H1 (cell line): ENCODE results near the gene RGMB. TPM values are rescaled to one million over a fixed set of nuclear protein-coding genes. Genes with fewer than 3 reads are reported as not detected.
A peak's percentile ranks its signal among the peaks of the same experiment; 100 is the strongest.

Source experiments
- CTCF ChIA-PET: fragments of 300-600 bp; sonication (Branson Sonifier 250); formaldehyde crosslinking; loops from one replicate; lab custom pipeline; 2021; ENCODE audit not compliant: partially characterized antibody; lab: Charles Lee
- POLR2A ChIA-PET: fragments of 300-600 bp; sonication (Branson Sonifier 250); formaldehyde crosslinking; loops from one replicate; lab custom pipeline; 2021; ENCODE audit warnings: inconsistent platforms; ENCODE audit not compliant: partially characterized antibody; lab: Charles Lee
- DNase-seq, 2 experiments: peaks; one replicate each; pipeline versions ENCODE4 v3.0.0 to v3.0.0-alpha.2; 2010 to 2022; ENCODE audit warnings: low spot score in 2 of 2, low read depth in 1 of 2, mixed read lengths in 1 of 2
- FAIRE-seq: peaks from 2 replicates; lab custom pipeline; 2011; peaks lifted over from hg19 to GRCh38; lab: Jason Lieb, UNC
- H2AFZ ChIP-seq: 2 replicates; pipeline ENCODE4 v1.8.1; 2012; ENCODE audit warnings: low read length, inconsistent platforms
- H2AK5ac ChIP-seq: 2 replicates; pipeline ENCODE4 v1.6.1; 2013; ENCODE audit warnings: low read depth, low read length
- H2BK120ac ChIP-seq: replicated peaks from 2 replicates; pipeline ENCODE3; 2013; ENCODE audit warnings: low read depth, low read length, inconsistent platforms
- H2BK12ac ChIP-seq: 2 replicates; pipeline ENCODE4 v1.6.1; 2013; ENCODE audit warnings: low read depth, low read length
- H2BK15ac ChIP-seq: 2 replicates; pipeline ENCODE4 v1.6.1; 2013; ENCODE audit warnings: low read length
- H2BK20ac ChIP-seq: 2 replicates; pipeline ENCODE4 v1.6.1; 2013; ENCODE audit warnings: low read length
- H2BK5ac ChIP-seq: 2 replicates; pipeline ENCODE4 v1.6.1; 2013; ENCODE audit warnings: low read depth, low read length
- H3K14ac ChIP-seq: 2 replicates; pipeline ENCODE4 v1.6.1; 2013; ENCODE audit warnings: inconsistent platforms; ENCODE audit not compliant: insufficient read length
- H3K18ac ChIP-seq: 2 replicates; pipeline ENCODE4 v1.6.1; 2013; ENCODE audit warnings: low read length; ENCODE audit errors: extremely low read depth
- H3K23ac ChIP-seq: 2 replicates; pipeline ENCODE4 v1.6.1; 2013; ENCODE audit warnings: inconsistent platforms; ENCODE audit not compliant: insufficient read length
- H3K23me2 ChIP-seq: 2 replicates; pipeline ENCODE4 v1.6.1; 2013; ENCODE audit warnings: low read depth, low read length
- H3K27ac ChIP-seq: 2 replicates; pipeline ENCODE4 v1.6.1; 2011; ENCODE audit warnings: low read depth, low read length, inconsistent platforms
- H3K27me3 ChIP-seq, 4 experiments: replicated peaks in 1 of 4; 1 replicate in 1 of 4; 2 replicates in 3 of 4; pipeline versions ENCODE4 v1.6.1 to v1.8.1; 2011 to 2013; ENCODE audit warnings: low read length in 3 of 4, mild to moderate bottlenecking in 3 of 4, inconsistent platforms in 2 of 4, mixed read lengths in 2 of 4, moderate library complexity in 1 of 4; ENCODE audit not compliant: control insufficient read depth in 3 of 4, insufficient read depth in 3 of 4; ENCODE audit errors: extremely low read depth in 1 of 4
- H3K36me3 ChIP-seq, 4 experiments: 2 replicates each; pipeline versions ENCODE4 v1.6.1 to v1.8.1; 2011 to 2013; ENCODE audit warnings: mild to moderate bottlenecking in 4 of 4, low read length in 3 of 4, moderate library complexity in 2 of 4, control low read depth in 1 of 4, inconsistent platforms in 1 of 4; ENCODE audit not compliant: insufficient read depth in 4 of 4, control insufficient read depth in 2 of 4
- H3K4ac ChIP-seq: replicated peaks from 2 replicates; pipeline ENCODE3; 2013; ENCODE audit warnings: low read length, low read depth, mixed read lengths, inconsistent platforms; ENCODE audit not compliant: insufficient read length
- H3K4me1 ChIP-seq, 4 experiments: replicated peaks in 1 of 4; 1 replicate in 1 of 4; 2 replicates in 3 of 4; pipeline versions ENCODE4 v1.6.1 to v1.8.1; 2011 to 2013; ENCODE audit warnings: low read length in 3 of 4, inconsistent platforms in 2 of 4, mixed read lengths in 1 of 4; ENCODE audit not compliant: insufficient read depth in 4 of 4, control insufficient read depth in 3 of 4
- H3K4me2 ChIP-seq, 2 experiments: 2 replicates each; pipeline versions ENCODE4 v1.6.1 to v1.8.1; 2011 to 2013; ENCODE audit warnings: low read depth in 2 of 2, low read length in 2 of 2, control low read depth in 1 of 2, inconsistent platforms in 1 of 2, mild to moderate bottlenecking in 1 of 2; ENCODE audit not compliant: insufficient read depth in 1 of 2
- H3K4me3 ChIP-seq, 4 experiments: fragments of 200-600, 300-600 bp in 1 of 4; sonication (generic), shearing (Covaris generic), sonication (Bioruptor Twin) in 1 of 4; 2 replicates each; pipeline versions ENCODE4 v1.5.1 to v1.8.1; 2011 to 2016; ENCODE audit warnings: low read length in 4 of 4, low read depth in 3 of 4, control low read depth in 2 of 4, inconsistent platforms in 2 of 4, mild to moderate bottlenecking in 2 of 4, mixed read lengths in 1 of 4, moderate library complexity in 1 of 4; ENCODE audit not compliant: insufficient read depth in 2 of 4; ENCODE audit errors: extremely low read depth in 1 of 4
- H3K56ac ChIP-seq: replicated peaks from 2 replicates; pipeline ENCODE3; 2013; ENCODE audit warnings: low read depth, mild to moderate bottlenecking, mixed read lengths, low read length, inconsistent platforms; ENCODE audit not compliant: insufficient read length
- H3K79me1 ChIP-seq: 2 replicates; pipeline ENCODE4 v1.6.1; 2013; ENCODE audit warnings: low read depth, low read length, control low read depth
- H3K79me2 ChIP-seq, 2 experiments: 2 replicates each; pipeline versions ENCODE4 v1.6.1 to v1.8.1; 2012 to 2013; ENCODE audit warnings: low read length in 2 of 2, mild to moderate bottlenecking in 2 of 2, inconsistent platforms in 1 of 2; ENCODE audit not compliant: insufficient read depth in 2 of 2, control insufficient read depth in 1 of 2
- H3K9ac ChIP-seq, 4 experiments: replicated peaks in 1 of 4; 1 replicate in 1 of 4; 2 replicates in 3 of 4; pipeline versions ENCODE4 v1.6.1 to v1.8.1; 2011 to 2013; ENCODE audit warnings: low read depth in 3 of 4, low read length in 3 of 4, control low read depth in 2 of 4, mild to moderate bottlenecking in 2 of 4, moderate library complexity in 2 of 4, inconsistent platforms in 1 of 4; ENCODE audit errors: extremely low read depth in 1 of 4
- H3K9me3 ChIP-seq, 2 experiments: 2 replicates each; pipeline versions ENCODE4 v1.6.1 to v1.8.1; 2012 to 2013; ENCODE audit warnings: mild to moderate bottlenecking in 2 of 2, moderate library complexity in 2 of 2, control low read depth in 1 of 2, inconsistent platforms in 1 of 2, low read depth in 1 of 2, low read length in 1 of 2, mixed read lengths in 1 of 2; ENCODE audit not compliant: insufficient read depth in 2 of 2
- H4K20me1 ChIP-seq, 2 experiments: replicated peaks in 1 of 2; 2 replicates each; pipeline versions ENCODE3 to v1.8.1; 2011 to 2013; ENCODE audit warnings: inconsistent platforms in 2 of 2, low read length in 2 of 2, mild to moderate bottlenecking in 1 of 2; ENCODE audit not compliant: insufficient read depth in 2 of 2, control insufficient read depth in 1 of 2
- H4K5ac ChIP-seq: 2 replicates; pipeline ENCODE4 v1.6.1; 2013; ENCODE audit warnings: low read length, low read depth, mixed read lengths, inconsistent platforms; ENCODE audit not compliant: insufficient read length
- H4K8ac ChIP-seq: 2 replicates; pipeline ENCODE4 v1.8.0; 2013; ENCODE audit warnings: mild to moderate bottlenecking, moderate library complexity, low read length, inconsistent platforms; ENCODE audit not compliant: insufficient read depth; ENCODE audit errors: extremely low read depth
- H4K91ac ChIP-seq: replicated peaks from 2 replicates; pipeline ENCODE3; 2013; ENCODE audit warnings: low read length, mixed read lengths, inconsistent platforms; ENCODE audit not compliant: insufficient read length
- CBX5 ChIP-seq: fragments of 300-800, 300-1000 bp; sonication (generic); IDR thresholded peaks from 2 replicates; pipeline ENCODE4 v1.7.1; 2016; ENCODE audit warnings: antibody characterized with exemption, low read length, low read depth
- CHD2 ChIP-seq: IDR thresholded peaks from 2 replicates; pipeline ENCODE4 v1.6.1; 2012; ENCODE audit warnings: low read length, improper control_type of control experiment
- CREB1 ChIP-seq: IDR thresholded peaks from 2 replicates; pipeline ENCODE4 v1.6.1; 2012; ENCODE audit warnings: inconsistent platforms
- CTBP2 ChIP-seq: IDR thresholded peaks from 2 replicates; pipeline ENCODE4 v1.7.0; 2011; ENCODE audit warnings: borderline replicate concordance, mild to moderate bottlenecking, moderate library complexity, mixed read lengths, low read length; ENCODE audit not compliant: insufficient read depth, insufficient read length
- EP300 ChIP-seq, 2 experiments: IDR thresholded peaks; 1 replicate in 1 of 2; 2 replicates in 1 of 2; pipeline ENCODE4 v1.6.1; 2011 to 2012; ENCODE audit warnings: low read depth in 2 of 2, low read length in 2 of 2, mild to moderate bottlenecking in 2 of 2, borderline replicate concordance in 1 of 2, inconsistent platforms in 1 of 2, moderate library complexity in 1 of 2
- POU5F1 ChIP-seq: IDR thresholded peaks from 2 replicates; pipeline ENCODE4 v1.6.1; 2011; ENCODE audit warnings: low read depth, mild to moderate bottlenecking, low read length, moderate library complexity
- RAD21 ChIP-seq, 2 experiments: IDR thresholded peaks in 1 of 2; conservative IDR thresholded peaks in 1 of 2; 2 replicates each; pipeline ENCODE4 v1.6.1; 2011; ENCODE audit warnings: low read depth in 2 of 2, low read length in 2 of 2, improper control_type of control experiment in 1 of 2, inconsistent platforms in 1 of 2, mild to moderate bottlenecking in 1 of 2, moderate library complexity in 1 of 2
- RFX5 ChIP-seq: IDR thresholded peaks from 2 replicates; pipeline ENCODE4 v1.6.1; 2011; ENCODE audit warnings: low read depth, low read length, improper control_type of control experiment, borderline replicate concordance
- SP4 ChIP-seq: IDR thresholded peaks from 2 replicates; pipeline ENCODE4 v1.6.1; 2012; ENCODE audit warnings: low read length, inconsistent platforms
- SUZ12 ChIP-seq: fragments of 200-600 bp; sonication (generic); IDR thresholded peaks from 2 replicates; pipeline ENCODE4 v1.6.1; 2012; ENCODE audit warnings: mild to moderate bottlenecking, inconsistent platforms, low read length, moderate library complexity, mixed read lengths
- TAF1 ChIP-seq: IDR thresholded peaks from 2 replicates; pipeline ENCODE4 v1.6.1; 2011; ENCODE audit warnings: mild to moderate bottlenecking, low read depth, low read length
- TEAD4 ChIP-seq: IDR thresholded peaks from 2 replicates; pipeline ENCODE4 v1.6.1; 2012; ENCODE audit warnings: low read depth, low read length, inconsistent platforms, mixed read lengths
- YY1 ChIP-seq: IDR thresholded peaks from 2 replicates; pipeline ENCODE4 v1.6.1; 2011; ENCODE audit warnings: low read depth, mild to moderate bottlenecking, low read length
- ZNF274 ChIP-seq: IDR thresholded peaks from 2 replicates; pipeline ENCODE4 v1.7.0; 2012; ENCODE audit warnings: low read length, borderline replicate concordance; ENCODE audit errors: extremely low read depth
- WGBS, 2 experiments: shearing (Covaris generic) in 1 of 2; methylation state at CpG; one replicate each; pipeline versions ENCODE4 v1.1.6 to v1.1.7; 2013 to 2015; ENCODE audit warnings: low lambda C conversion rate in 2 of 2, mixed read lengths in 2 of 2, inconsistent platforms in 1 of 2, low coverage in 1 of 2, missing lambda C conversion rate in 1 of 2; ENCODE audit not compliant: insufficient replicate concordance in 2 of 2, insufficient coverage in 1 of 2, insufficient read length in 1 of 2; ENCODE audit errors: extremely low coverage in 1 of 2, missing lambda C conversion rate in 1 of 2; 5-methylcytosine and 5-hydroxymethylcytosine counted together
- polyA plus RNA-seq, 7 experiments: library from polyadenylated mRNA; depleted of rRNA in 3 of 7; stranded (reverse) in 5 of 7; unstranded in 2 of 7; fragments of >200 nt in 5 of 7; fragments of 200-250 nt in 2 of 7; gene quantifications; 1 replicate in 5 of 7; 2 replicates in 1 of 7; 4 replicates in 1 of 7; pipeline versions ENCODE4 v1.2.1 to v1.2.3, GENCODE V29; 2011 to 2013; ENCODE audit warnings: missing spikeins in 2 of 7, mixed read lengths in 2 of 7
- total RNA-seq: library from RNA; stranded (reverse); fragmentation: NEBNext Ultra II Directional; extraction: Animal tissue kit (Norgen Biotek cat#: 25700); gene quantifications from 2 replicates; pipeline ENCODE4 v1.2.1, GENCODE V29; 2021

The RGMB gene
- total and polyA plus RNA-seq, 2 of the 8 experiments (the other 6 are each of a cell fraction or from before 2014, with no cell fraction given), result 11.7 to 27.0 TPM

DNA sequence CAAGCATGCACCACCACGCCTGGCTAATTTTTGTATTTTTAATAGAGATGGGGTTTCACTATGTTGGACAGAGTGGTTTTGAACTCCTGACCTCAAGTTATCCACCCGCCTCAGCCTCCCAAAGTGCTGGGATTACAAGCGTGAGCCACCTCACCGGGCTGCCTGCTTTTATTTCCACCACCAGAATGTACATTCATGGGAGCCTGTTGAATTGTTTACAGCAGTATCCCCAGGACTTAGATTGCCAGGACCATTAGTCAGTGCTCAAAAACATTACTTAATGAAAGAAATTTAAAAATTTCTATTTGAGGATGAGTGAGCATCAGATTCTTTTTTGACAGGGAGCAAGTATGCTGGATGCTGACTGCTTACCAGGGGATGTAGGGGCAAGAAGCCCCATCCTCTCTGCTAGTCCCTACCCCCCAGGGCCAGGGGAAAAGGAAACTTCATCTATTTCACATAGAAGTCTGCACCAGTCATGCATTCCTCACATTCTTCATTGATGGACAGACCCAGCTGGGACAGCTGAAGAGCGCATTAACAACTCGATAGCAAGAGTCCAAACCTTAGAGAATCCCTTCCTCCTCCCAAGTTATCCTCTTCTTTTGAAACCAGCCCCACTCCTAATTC, 10.3 kb upstream of the RGMB start:
- Histone ChIP-seq H2BK120ac (no peak overlapping the region), H4K5ac (no peak overlapping the region), H3K23me2 (no peaks in the 10 kb centered on the region), H3K4ac (no peak overlapping the region), H2BK12ac (no peak overlapping the region), H3K18ac (no peak overlapping the region), H2AFZ (no peak overlapping the region), H3K36me3 (no peaks in the 10 kb centered on the region), H3K27ac (no peak overlapping the region), H4K20me1 (no peaks in the 10 kb centered on the region), H2BK5ac (no peak overlapping the region), H3K9me3 (no peaks in the 10 kb centered on the region), H3K79me1 (no peaks in the 10 kb centered on the region), H3K4me2 (peak overlapping the region; percentile 10 to 44; a peak in 2 of 4 replicates), H3K4me1 (peaks cover 0 to 3% (median 0%) of the 10 kb centered on the region in 4 experiments; a peak in 1 of 7 replicates), H2BK20ac (no peak overlapping the region), H3K56ac (no peak overlapping the region), H3K23ac (no peak overlapping the region), H4K8ac (no peak overlapping the region), H4K91ac (no peak overlapping the region), H3K4me3 (no peak overlapping the region), H3K9ac (no peak overlapping the region), H3K14ac (no peak overlapping the region), H2BK15ac (no peak overlapping the region), H2AK5ac (no peak overlapping the region), H3K27me3 (no peaks in the 10 kb centered on the region), H3K79me2 (no peaks in the 10 kb centered on the region)
- POLR2A ChIA-PET, result no interaction called here
- 71% methylated on average over 6 of the region's 6 CpGs; no CpG with 5 or more reads in 1 of the 2 experiments for WGBS, 2 experiments
- FAIRE-seq, result peak; percentile 92
- CTCF ChIA-PET, result no interaction called here
- no peak for DNase-seq
- TF ChIP-seq CHD2 (no peak), CBX5 (no peak), RFX5 (no peak), POU5F1 (no peak), CREB1 (no peak), CTBP2 (no peak), YY1 (peak; percentile 30; the same call in 1 of the 2 replicates), SP4 (no peak), TAF1 (0 out of 2 replicates have a peak, but pooled peaks have one; percentile 15), EP300 (IDR thresholded peaks at IDR 0.05; ENCODE audit: borderline replicate concordance in 1 of 2, low read depth in 2 of 2, low read length in 2 of 2) (peak in 1 of 2 experiments; percentile 53; a peak in 1 of 3 replicates), ZNF274 (no peak), SUZ12 (no peak), TEAD4 (peak; percentile 98), RAD21 (IDR thresholded peaks at IDR 0.05 in 1 of 2, conservative IDR thresholded peaks at IDR 0.05 in 1 of 2; ENCODE audit: low read depth in 2 of 2, low read length in 2 of 2) (no peak; a peak in 1 of 4 replicates)
